ENCODE measurements around the gene ZNF407. TPM values are rescaled to one million over a fixed set of nuclear protein-coding genes. Genes with fewer than 3 reads are reported as not detected.

The ZNF407 gene
- total and polyA plus RNA-seq, 2 of the 13 experiments (the other 11 are each of a cell fraction or from before 2014, with no cell fraction given) = 2.3 to 8.7 TPM

- TF ChIP-seq NKX3-1 (CRISPR knock-in tag; IDR thresholded peaks at IDR 0.05) (no peak), MATR3 (CRISPR knock-in tag; IDR thresholded peaks at IDR 0.05) (no peak), ZNF792 (CRISPR knock-in tag; IDR thresholded peaks at IDR 0.05) (peak; percentile 57; the same call in 1 of the 2 replicates), ZNF670 (CRISPR knock-in tag; IDR thresholded peaks at IDR 0.05; ENCODE audit: borderline replicate concordance) (no peak), ZNF331 (CRISPR knock-in tag; IDR thresholded peaks at IDR 0.05) (no peak; the same call in 1 of the 2 replicates), ZBTB43 (CRISPR knock-in tag; conservative IDR thresholded peaks at IDR 0.05) (no peak), FOSL2 (CRISPR knock-in tag; IDR thresholded peaks at IDR 0.05) (no peak), ZNF34 (CRISPR knock-in tag; IDR thresholded peaks at IDR 0.05; ENCODE audit: borderline replicate concordance) (no peak), IRF9 (CRISPR knock-in tag; IDR thresholded peaks at IDR 0.05; ENCODE audit: borderline replicate concordance) (no peak), ZNF607 (CRISPR knock-in tag; IDR thresholded peaks at IDR 0.05; ENCODE audit: borderline replicate concordance) (peak; percentile 93), ZC3H4 (CRISPR knock-in tag; IDR thresholded peaks at IDR 0.05; ENCODE audit: borderline replicate concordance) (peak; percentile 76; the same call in 1 of the 2 replicates), SP4 (CRISPR knock-in tag; IDR thresholded peaks at IDR 0.05) (no peak), ASH2L (IDR thresholded peaks at IDR 0.05; ENCODE audit: insufficient read length, low read depth, low read length) (no peak), ZMYM3 (CRISPR knock-in tag; IDR thresholded peaks at IDR 0.05) (peak; percentile 56; the same call in 1 of the 2 replicates), UBTF (CRISPR knock-in tag; IDR thresholded peaks at IDR 0.05) (peak; percentile 93), SALL2 (CRISPR knock-in tag; IDR thresholded peaks at IDR 0.05) (peak; percentile 41; the same call in 1 of the 2 replicates), ZBTB7A (CRISPR knock-in tag; IDR thresholded peaks at IDR 0.05) (peak; percentile 76; the same call in 1 of the 2 replicates), ZNF513 (CRISPR knock-in tag; conservative IDR thresholded peaks at IDR 0.05) (no peak), ZBTB42 (CRISPR knock-in tag; IDR thresholded peaks at IDR 0.05) (no peak; the same call in 1 of the 2 replicates), KLF11 (CRISPR knock-in tag; IDR thresholded peaks at IDR 0.05) (no peak), STAT5B (CRISPR knock-in tag; IDR thresholded peaks at IDR 0.05) (no peak)
These were observed 806 bp downstream of the ZNF407 start (continued) for GRCh38 chr18:74598350-74599001.
